GM18909 (cell line): ENCODE results near the gene PPP1R9A.

Experiments used
- ATAC-seq: cut with Tn5 transposase; IDR thresholded peaks from one replicate; pipeline ENCODE4 v1.9.1; 2021; ENCODE audit warnings: mild to moderate bottlenecking; ENCODE audit not compliant: unreplicated experiment, poor library complexity

The PPP1R9A gene

GRCh38 chr7:95088536-95089215 is 181.3 kb downstream of the PPP1R9A start:
- no peak for ATAC-seq

- no peak for ATAC-seq
Measured at GRCh38 chr7:95089414-95090315, 182.3 kb downstream of the PPP1R9A start.

- ATAC-seq, result no peak
Measured at GRCh38 chr7:95092324-95092723, 184.9 kb downstream of the PPP1R9A start.

GRCh38 chr7:95095259-95095965 is 188.0 kb downstream of the PPP1R9A start:
- ATAC-seq, result no peak

- no peak for ATAC-seq
Measured at GRCh38 chr7:95095966-95096540, 188.7 kb downstream of the PPP1R9A start.

- ATAC-seq, result no peak
Measured at GRCh38 chr7:95097291-95097690, 189.9 kb downstream of the PPP1R9A start.

GRCh38 chr7:95097851-95098250 is 190.5 kb downstream of the PPP1R9A start:
- no peak for ATAC-seq

GRCh38 chr7:95099106-95099505 is 191.7 kb downstream of the PPP1R9A start:
- ATAC-seq, result no peak

- no peak for ATAC-seq
Measured at GRCh38 chr7:95101422-95101821, 194.0 kb downstream of the PPP1R9A start.

- no peak for ATAC-seq
Measured at GRCh38 chr7:95102662-95103061, 195.3 kb downstream of the PPP1R9A start.

GRCh38 chr7:95104739-95105138 is 197.3 kb downstream of the PPP1R9A start:
- no peak for ATAC-seq

GRCh38 chr7:95105627-95106026 is 198.2 kb downstream of the PPP1R9A start:
- ATAC-seq, result no peak

GRCh38 chr7:95106401-95106800 is 199.0 kb downstream of the PPP1R9A start:
- ATAC-seq, result no peak

GRCh38 chr7:95110707-95111106 is 203.3 kb downstream of the PPP1R9A start:
- ATAC-seq, result no peak

GRCh38 chr7:95113590-95113989 is 206.2 kb downstream of the PPP1R9A start:
- no peak for ATAC-seq

- ATAC-seq, result no peak
Measured at GRCh38 chr7:95126053-95126709, 218.8 kb downstream of the PPP1R9A start.

GRCh38 chr7:95132500-95132899 is 225.1 kb downstream of the PPP1R9A start:
- no peak for ATAC-seq

GRCh38 chr7:95139922-95140321 is 232.5 kb downstream of the PPP1R9A start:
- no peak for ATAC-seq

GRCh38 chr7:95141755-95142154 is 234.4 kb downstream of the PPP1R9A start:
- no peak for ATAC-seq

GRCh38 chr7:95144256-95144655 is 236.9 kb downstream of the PPP1R9A start:
- ATAC-seq, result no peak
